IMR-90 (cell line): ENCODE results near the gene ATXN10. TPM values are rescaled to one million over a fixed set of nuclear protein-coding genes. Genes with fewer than 3 reads are reported as not detected.

ENCODE experiments used
- ATAC-seq: fragments of 200-7000 bp; cut with Tn5 transposase; 2 replicates; pipeline ENCODE4 v1.9.1; 2020; ENCODE audit warnings: low read depth, mild to moderate bottlenecking, moderate library complexity
- BruUV-seq: library from RNA; stranded (reverse); fragments of 400-500 nt; replicated peaks from 2 replicates; lab custom pipeline; 2021; lab: Mats Ljungman, UMichigan
- CTCF ChIA-PET: fragments of 300-600 bp; formaldehyde crosslinking; extraction: SDS; loops from one replicate; lab custom pipeline; 2021; ENCODE audit warnings: antibody characterized with exemption; lab: Yijun Ruan, JAX
- POLR2A ChIA-PET: fragments of 300-600 bp; sonication (Branson Sonifier 250); formaldehyde crosslinking; loops from one replicate; lab custom pipeline; 2022; ENCODE audit warnings: antibody characterized with exemption; ENCODE audit not compliant: unreplicated experiment; lab: Charles Lee
- DNase-seq: peaks from one replicate; pipeline ENCODE4 v3.0.0; 2013
- H2AFZ ChIP-seq: replicated peaks from 2 replicates; pipeline ENCODE3; 2013; ENCODE audit warnings: low read length, mild to moderate bottlenecking; ENCODE audit not compliant: poor library complexity
- H2AK5ac ChIP-seq: 2 replicates; pipeline ENCODE4 v1.6.1; 2013; ENCODE audit warnings: low read depth, low read length, inconsistent platforms
- H2AK9ac ChIP-seq: replicated peaks from 2 replicates; pipeline ENCODE3; 2013; ENCODE audit warnings: mild to moderate bottlenecking, low read depth, low read length, moderate library complexity; ENCODE audit not compliant: poor library complexity
- H2BK120ac ChIP-seq: 2 replicates; pipeline ENCODE4 v1.6.1; 2013; ENCODE audit warnings: low read depth, low read length, inconsistent platforms
- H2BK15ac ChIP-seq: 3 replicates; pipeline ENCODE4 v1.6.1; 2013; ENCODE audit warnings: low read depth, low read length, inconsistent platforms
- H2BK20ac ChIP-seq: 2 replicates; pipeline ENCODE4 v1.6.1; 2013; ENCODE audit warnings: low read depth, mild to moderate bottlenecking, inconsistent platforms, low read length, moderate library complexity
- H2BK5ac ChIP-seq: 2 replicates; pipeline ENCODE4 v1.6.1; 2013; ENCODE audit warnings: mild to moderate bottlenecking, low read depth, low read length, inconsistent platforms; ENCODE audit not compliant: poor library complexity, severe bottlenecking
- H3K14ac ChIP-seq: replicated peaks from 2 replicates; pipeline ENCODE4 v1.6.1; 2013; ENCODE audit warnings: low read depth, low read length, inconsistent platforms
- H3K18ac ChIP-seq: 2 replicates; pipeline ENCODE4 v1.6.1; 2013; ENCODE audit warnings: low read depth, low read length, control low read depth
- H3K23ac ChIP-seq: 2 replicates; pipeline ENCODE4 v1.6.1; 2013; ENCODE audit warnings: low read depth, low read length, inconsistent platforms
- H3K27ac ChIP-seq: 2 replicates; pipeline ENCODE4 v1.5.1; 2013; ENCODE audit warnings: mild to moderate bottlenecking, control low read depth, low read length; ENCODE audit not compliant: insufficient read depth
- H3K27me3 ChIP-seq: 2 replicates; pipeline ENCODE4 v1.6.1; 2013; ENCODE audit warnings: low read length; ENCODE audit not compliant: control insufficient read depth, insufficient read depth
- H3K36me3 ChIP-seq: 2 replicates; pipeline ENCODE4 v1.6.1; 2013; ENCODE audit warnings: low read length, mixed read lengths; ENCODE audit not compliant: control insufficient read depth, insufficient read depth
- H3K4ac ChIP-seq: 2 replicates; pipeline ENCODE4 v1.6.1; 2013; ENCODE audit warnings: low read depth, low read length, inconsistent platforms
- H3K4me1 ChIP-seq: 2 replicates; pipeline ENCODE4 v1.6.1; 2013; ENCODE audit warnings: low read length, mixed read lengths; ENCODE audit not compliant: control insufficient read depth, insufficient read depth
- H3K4me2 ChIP-seq: 2 replicates; pipeline ENCODE4 v1.6.1; 2013; ENCODE audit warnings: low read depth, mild to moderate bottlenecking, control low read depth, low read length, moderate library complexity
- H3K4me3 ChIP-seq: 2 replicates; pipeline ENCODE4 v1.5.1; 2013; ENCODE audit warnings: low read depth, mild to moderate bottlenecking, control low read depth, low read length, moderate library complexity; ENCODE audit not compliant: insufficient read depth
- H3K56ac ChIP-seq: 2 replicates; pipeline ENCODE4 v1.6.1; 2013; ENCODE audit warnings: low read length, inconsistent platforms; ENCODE audit not compliant: insufficient read depth; ENCODE audit errors: extremely low read depth
- H3K79me1 ChIP-seq, 2 experiments: 2 replicates each; pipeline ENCODE4 v1.6.1; 2013; ENCODE audit warnings: low read length in 2 of 2, inconsistent platforms in 1 of 2, low read depth in 1 of 2
- H3K9ac ChIP-seq: 2 replicates; pipeline ENCODE4 v1.6.1; 2013; ENCODE audit warnings: low read depth, low read length, control low read depth
- H3K9me1 ChIP-seq: 2 replicates; pipeline ENCODE4 v1.6.1; 2013; ENCODE audit warnings: low read length, inconsistent platforms; ENCODE audit not compliant: insufficient read depth
- H3K9me3 ChIP-seq: 2 replicates; pipeline ENCODE4 v1.6.1; 2013; ENCODE audit warnings: low read length; ENCODE audit not compliant: control insufficient read depth, insufficient read depth
- H4K20me1 ChIP-seq: 2 replicates; pipeline ENCODE4 v1.6.1; 2013; ENCODE audit warnings: low read length, inconsistent platforms; ENCODE audit not compliant: insufficient read depth
- H4K5ac ChIP-seq: 2 replicates; pipeline ENCODE4 v1.6.1; 2013; ENCODE audit warnings: mild to moderate bottlenecking, low read depth, low read length, control low read depth
- H4K8ac ChIP-seq, 2 experiments: 2 replicates each; pipeline ENCODE4 v1.6.1; 2013; ENCODE audit warnings: low read depth in 2 of 2, low read length in 2 of 2, control low read depth in 1 of 2, inconsistent platforms in 1 of 2
- H4K91ac ChIP-seq: 2 replicates; pipeline ENCODE4 v1.6.1; 2013; ENCODE audit warnings: low read depth, low read length, inconsistent platforms; ENCODE audit not compliant: insufficient read depth
- CEBPB ChIP-seq: IDR thresholded peaks from 2 replicates; pipeline ENCODE4 v1.6.1; 2012; ENCODE audit warnings: low read depth, low read length, improper control_type of control experiment
- CHD1 ChIP-seq: IDR thresholded peaks from 2 replicates; pipeline ENCODE4 v1.6.1; 2012; ENCODE audit warnings: low read depth, low read length, improper control_type of control experiment
- CTCF ChIP-seq: conservative IDR thresholded peaks from 2 replicates; pipeline ENCODE4 v1.5.1; 2012; ENCODE audit warnings: mild to moderate bottlenecking, low read depth, low read length, improper control_type of control experiment
- FOS ChIP-seq: fragments of 150-350 bp; IDR thresholded peaks from 2 replicates; pipeline ENCODE4 v1.6.1; 2016; ENCODE audit warnings: low read depth, low read length
- MAZ ChIP-seq: IDR thresholded peaks from 2 replicates; pipeline ENCODE4 v1.6.1; 2012; ENCODE audit warnings: low read depth, mild to moderate bottlenecking, low read length, improper control_type of control experiment, moderate library complexity, borderline replicate concordance
- NFE2L2 ChIP-seq: fragments of 150-350 bp; IDR thresholded peaks from 2 replicates; pipeline ENCODE4 v1.6.1; 2016; ENCODE audit warnings: low read depth, mild to moderate bottlenecking, low read length
- RCOR1 ChIP-seq: IDR thresholded peaks from 2 replicates; pipeline ENCODE4 v1.6.1; 2012; ENCODE audit warnings: mild to moderate bottlenecking, low read length, improper control_type of control experiment; ENCODE audit not compliant: insufficient replicate concordance
- RFX5 ChIP-seq: IDR thresholded peaks from 2 replicates; pipeline ENCODE4 v1.8.0; 2012; ENCODE audit warnings: low read depth, mild to moderate bottlenecking, low read length, moderate library complexity
- SMC3 ChIP-seq: fragments of 150-350 bp; IDR thresholded peaks from 2 replicates; pipeline ENCODE4 v1.6.1; 2016; ENCODE audit warnings: low read depth, mild to moderate bottlenecking, antibody characterized with exemption, low read length, moderate library complexity
- USF2 ChIP-seq: fragments of 150-350 bp; IDR thresholded peaks from 2 replicates; pipeline ENCODE4 v1.6.1; 2017; ENCODE audit warnings: mild to moderate bottlenecking, antibody characterized with exemption, low read length, low read depth
- WGBS, 2 experiments: methylation state at CpG; one replicate each; pipeline versions ENCODE4 v1.1.5 to v1.1.7; 2013; ENCODE audit warnings: missing lambda C conversion rate in 2 of 2; ENCODE audit not compliant: insufficient read length in 1 of 2; ENCODE audit errors: extremely low coverage in 2 of 2; 5-methylcytosine and 5-hydroxymethylcytosine counted together
- dilution Hi-C: fragments of 300-500 bp; cut with HindIII; formaldehyde crosslinking; loops from one replicate; pipeline ENCODE4 v1.14.3; 2018; ENCODE audit warnings: low sequenced_read_pairs; ENCODE audit not compliant: unreplicated experiment
- in situ Hi-C: fragments of 300-500 bp; cut with MboI; formaldehyde crosslinking; loops from 3 replicates; pipeline ENCODE4 v1.14.3; 2019; ENCODE audit warnings: low sequenced_read_pairs, inconsistent platforms, mixed read lengths
- intact Hi-C: fragments of 100-400 bp; cut with micrococcal nuclease; formaldehyde crosslinking; loops from 2 replicates; pipeline ENCODE4 v1.10.0; 2022
- polyA plus RNA-seq, 3 experiments: library from polyadenylated mRNA; depleted of rRNA; stranded (reverse); fragments of >200 nt; gene quantifications; 2 replicates each; pipeline ENCODE4 v1.2.3, GENCODE V29; 2012; ENCODE audit warnings: low replicate concordance in 1 of 3
- total RNA-seq: library from RNA; depleted of rRNA; stranded (reverse); fragments of >200 nt; gene quantifications from 2 replicates; pipeline ENCODE4 v1.2.3, GENCODE V29; 2012

Gene ATXN10
- total and polyA plus RNA-seq, 2 of the 4 experiments (the other 2 are of a cell fraction) = 116 to 231 TPM

GRCh38 chr22:45880091-45880715 is 208.6 kb downstream of the ATXN10 start:
- CTCF ChIA-PET = no interaction called here

More at GRCh38 chr22:45880091-45880715, 208.6 kb downstream of the ATXN10 start:
- H3K9me1 ChIP-seq = no peaks in the 10 kb centered on the region
- no peak overlapping the region for H2BK120ac ChIP-seq
- WGBS, 2 experiments = 34% methylated on average over 15 of the region's 22 CpGs; no CpG with 5 or more reads in 1 of the 2 experiments
- H3K14ac ChIP-seq = no peak overlapping the region
- in situ Hi-C loops = no loop called here
- H2BK15ac ChIP-seq = no peak overlapping the region
- intact Hi-C loops = no loop called here
- H2BK20ac ChIP-seq = no peak overlapping the region
- no peak overlapping the region for H2AK9ac ChIP-seq
- H3K56ac ChIP-seq = no peak overlapping the region
- BruUV-seq = no TSS peak
- H2AFZ ChIP-seq = no peak overlapping the region
- DNase-seq (no peak), ATAC-seq (no peak)
- no peaks in the 10 kb centered on the region for H3K4me1 ChIP-seq
- H3K4me2 ChIP-seq = no peak overlapping the region
- TF ChIP-seq USF2 (no peak), NFE2L2 (no peak), CHD1 (no peak), CTCF (no peak), RCOR1 (no peak), RFX5 (no peak), CEBPB (no peak), FOS (no peak), MAZ (no peak), SMC3 (no peak)
- dilution Hi-C loops = no loop called here
- H4K91ac ChIP-seq = no peak overlapping the region
- no peak overlapping the region for H3K27ac ChIP-seq
- H3K9me3 ChIP-seq = no peaks in the 10 kb centered on the region
- H3K36me3 ChIP-seq = no peaks in the 10 kb centered on the region
- H3K4me3 ChIP-seq = no peak overlapping the region
- peaks cover 73% of the 10 kb centered on the region for H3K27me3 ChIP-seq
- no peak overlapping the region for H2AK5ac ChIP-seq
- POLR2A ChIA-PET = no interaction called here
- no peak overlapping the region for H4K8ac ChIP-seq
- H3K4ac ChIP-seq = no peak overlapping the region
- no peak overlapping the region for H3K18ac ChIP-seq
- no peaks in the 10 kb centered on the region for H3K79me1 ChIP-seq
- no peak overlapping the region for H2BK5ac ChIP-seq
- H4K5ac ChIP-seq = no peak overlapping the region
- no peak overlapping the region for H3K9ac ChIP-seq
- H3K23ac ChIP-seq = no peak overlapping the region
- H4K20me1 ChIP-seq = no peaks in the 10 kb centered on the region; the same call in 1 of the 2 replicates
